GM18517 (cell line): ENCODE measurements around the gene KLK10.

ENCODE experiments used
- ATAC-seq: cut with Tn5 transposase; IDR thresholded peaks from one replicate; pipeline ENCODE4 v1.9.1; 2021; ENCODE audit warnings: mild to moderate bottlenecking, moderate library complexity; ENCODE audit not compliant: unreplicated experiment

Gene KLK10

GRCh38 chr19:51019544-51019925, at the start of gene KLK10:
TSS of gene KLK10 (minus strand) at chr19:51019709. CDS start at chr19:51019130, 579 bp downstream.
- no peak for ATAC-seq

GRCh38 chr19:51066393-51067186, 47.1 kb upstream of the KLK10 start:
- no peak for ATAC-seq

GRCh38 chr19:51065221-51065960, 45.9 kb upstream of the KLK10 start:
- ATAC-seq, result no peak

GRCh38 chr19:51064534-51065220, 45.2 kb upstream of the KLK10 start, which contains the start of gene KLK13:
TSS of gene KLK13 (minus strand) at chr19:51065092. CDS start at chr19:51065067, 25 bp downstream.
- ATAC-seq, result no peak

- ATAC-seq, result no peak
Observed at GRCh38 chr19:51063664-51064063, 44.2 kb upstream of the KLK10 start.

- ATAC-seq, result no peak
Observed at GRCh38 chr19:51060973-51061372, 41.5 kb upstream of the KLK10 start.

- no peak for ATAC-seq
Observed at GRCh38 chr19:51060336-51060735, 40.8 kb upstream of the KLK10 start.

GRCh38 chr19:51059715-51060114, 40.2 kb upstream of the KLK10 start:
- no peak for ATAC-seq

GRCh38 chr19:51055866-51056265, 36.4 kb upstream of the KLK10 start:
- no peak for ATAC-seq

- ATAC-seq, result no peak
Observed at GRCh38 chr19:51047031-51047335, 27.5 kb upstream of the KLK10 start.

GRCh38 chr19:51044327-51044726, 24.8 kb upstream of the KLK10 start:
- ATAC-seq, result no peak

- no peak for ATAC-seq
Observed at GRCh38 chr19:51043497-51043896, 24.0 kb upstream of the KLK10 start.

GRCh38 chr19:51040151-51040550, 20.6 kb upstream of the KLK10 start:
- no peak for ATAC-seq

- ATAC-seq, result no peak
Observed at GRCh38 chr19:51036519-51036918, 17.0 kb upstream of the KLK10 start.

- no peak for ATAC-seq
Observed at GRCh38 chr19:51034704-51035103, 15.2 kb upstream of the KLK10 start, which contains the start of gene KLK12. TSS of gene KLK12 (minus strand) at chr19:51035002. CDS start at chr19:51034621, 381 bp downstream.

- no peak for ATAC-seq
Observed at GRCh38 chr19:51031880-51032225, 12.3 kb upstream of the KLK10 start.

- ATAC-seq, result no peak
Observed at GRCh38 chr19:51031220-51031879, 11.8 kb upstream of the KLK10 start.

GRCh38 chr19:51030631-51031030, 11.1 kb upstream of the KLK10 start:
- ATAC-seq, result no peak

GRCh38 chr19:51029718-51030117, 10.2 kb upstream of the KLK10 start:
- no peak for ATAC-seq

- no peak for ATAC-seq
Observed at GRCh38 chr19:51027873-51028272, 8.4 kb upstream of the KLK10 start.

- no peak for ATAC-seq
Observed at GRCh38 chr19:51027126-51027806, 7.8 kb upstream of the KLK10 start.
